H1 (cell line): ENCODE results near the gene RARB. TPM values are rescaled to one million over a fixed set of nuclear protein-coding genes. Genes with fewer than 3 reads are reported as not detected.

Source experiments
- BACH1 ChIP-seq: IDR thresholded peaks from 2 replicates; pipeline ENCODE4 v1.6.1; 2012; ENCODE audit warnings: low read length, improper control_type of control experiment
- RAD21 ChIP-seq, 2 experiments: IDR thresholded peaks in 1 of 2; conservative IDR thresholded peaks in 1 of 2; 2 replicates each; pipeline ENCODE4 v1.6.1; 2011; ENCODE audit warnings: low read depth in 2 of 2, low read length in 2 of 2, improper control_type of control experiment in 1 of 2, inconsistent platforms in 1 of 2, mild to moderate bottlenecking in 1 of 2, moderate library complexity in 1 of 2
- polyA plus RNA-seq, 7 experiments: library from polyadenylated mRNA; depleted of rRNA in 3 of 7; stranded (reverse) in 5 of 7; unstranded in 2 of 7; fragments of >200 nt in 5 of 7; fragments of 200-250 nt in 2 of 7; gene quantifications; 1 replicate in 5 of 7; 2 replicates in 1 of 7; 4 replicates in 1 of 7; pipeline versions ENCODE4 v1.2.1 to v1.2.3, GENCODE V29; 2011 to 2013; ENCODE audit warnings: missing spikeins in 2 of 7, mixed read lengths in 2 of 7
- total RNA-seq: library from RNA; stranded (reverse); fragmentation: NEBNext Ultra II Directional; extraction: Animal tissue kit (Norgen Biotek cat#: 25700); gene quantifications from 2 replicates; pipeline ENCODE4 v1.2.1, GENCODE V29; 2021
- TF ChIP-seq, protein P1 (sequence below): fragments of 300-600 bp; sonication (generic); IDR thresholded peaks from 2 replicates; pipeline ENCODE4 v1.7.1; 2012; ENCODE audit warnings: low read length, moderate library complexity, mild to moderate bottlenecking, inconsistent platforms; ENCODE audit not compliant: insufficient replicate concordance

Gene RARB
- total and polyA plus RNA-seq, 2 of the 8 experiments (the other 6 are each of a cell fraction or from before 2014, with no cell fraction given): 0.15 to 0.22 TPM

GRCh38 chr3:25594007-25594502 lies 166.0 kb downstream of the RARB start (continued):
- TF ChIP-seq, protein P1, sequence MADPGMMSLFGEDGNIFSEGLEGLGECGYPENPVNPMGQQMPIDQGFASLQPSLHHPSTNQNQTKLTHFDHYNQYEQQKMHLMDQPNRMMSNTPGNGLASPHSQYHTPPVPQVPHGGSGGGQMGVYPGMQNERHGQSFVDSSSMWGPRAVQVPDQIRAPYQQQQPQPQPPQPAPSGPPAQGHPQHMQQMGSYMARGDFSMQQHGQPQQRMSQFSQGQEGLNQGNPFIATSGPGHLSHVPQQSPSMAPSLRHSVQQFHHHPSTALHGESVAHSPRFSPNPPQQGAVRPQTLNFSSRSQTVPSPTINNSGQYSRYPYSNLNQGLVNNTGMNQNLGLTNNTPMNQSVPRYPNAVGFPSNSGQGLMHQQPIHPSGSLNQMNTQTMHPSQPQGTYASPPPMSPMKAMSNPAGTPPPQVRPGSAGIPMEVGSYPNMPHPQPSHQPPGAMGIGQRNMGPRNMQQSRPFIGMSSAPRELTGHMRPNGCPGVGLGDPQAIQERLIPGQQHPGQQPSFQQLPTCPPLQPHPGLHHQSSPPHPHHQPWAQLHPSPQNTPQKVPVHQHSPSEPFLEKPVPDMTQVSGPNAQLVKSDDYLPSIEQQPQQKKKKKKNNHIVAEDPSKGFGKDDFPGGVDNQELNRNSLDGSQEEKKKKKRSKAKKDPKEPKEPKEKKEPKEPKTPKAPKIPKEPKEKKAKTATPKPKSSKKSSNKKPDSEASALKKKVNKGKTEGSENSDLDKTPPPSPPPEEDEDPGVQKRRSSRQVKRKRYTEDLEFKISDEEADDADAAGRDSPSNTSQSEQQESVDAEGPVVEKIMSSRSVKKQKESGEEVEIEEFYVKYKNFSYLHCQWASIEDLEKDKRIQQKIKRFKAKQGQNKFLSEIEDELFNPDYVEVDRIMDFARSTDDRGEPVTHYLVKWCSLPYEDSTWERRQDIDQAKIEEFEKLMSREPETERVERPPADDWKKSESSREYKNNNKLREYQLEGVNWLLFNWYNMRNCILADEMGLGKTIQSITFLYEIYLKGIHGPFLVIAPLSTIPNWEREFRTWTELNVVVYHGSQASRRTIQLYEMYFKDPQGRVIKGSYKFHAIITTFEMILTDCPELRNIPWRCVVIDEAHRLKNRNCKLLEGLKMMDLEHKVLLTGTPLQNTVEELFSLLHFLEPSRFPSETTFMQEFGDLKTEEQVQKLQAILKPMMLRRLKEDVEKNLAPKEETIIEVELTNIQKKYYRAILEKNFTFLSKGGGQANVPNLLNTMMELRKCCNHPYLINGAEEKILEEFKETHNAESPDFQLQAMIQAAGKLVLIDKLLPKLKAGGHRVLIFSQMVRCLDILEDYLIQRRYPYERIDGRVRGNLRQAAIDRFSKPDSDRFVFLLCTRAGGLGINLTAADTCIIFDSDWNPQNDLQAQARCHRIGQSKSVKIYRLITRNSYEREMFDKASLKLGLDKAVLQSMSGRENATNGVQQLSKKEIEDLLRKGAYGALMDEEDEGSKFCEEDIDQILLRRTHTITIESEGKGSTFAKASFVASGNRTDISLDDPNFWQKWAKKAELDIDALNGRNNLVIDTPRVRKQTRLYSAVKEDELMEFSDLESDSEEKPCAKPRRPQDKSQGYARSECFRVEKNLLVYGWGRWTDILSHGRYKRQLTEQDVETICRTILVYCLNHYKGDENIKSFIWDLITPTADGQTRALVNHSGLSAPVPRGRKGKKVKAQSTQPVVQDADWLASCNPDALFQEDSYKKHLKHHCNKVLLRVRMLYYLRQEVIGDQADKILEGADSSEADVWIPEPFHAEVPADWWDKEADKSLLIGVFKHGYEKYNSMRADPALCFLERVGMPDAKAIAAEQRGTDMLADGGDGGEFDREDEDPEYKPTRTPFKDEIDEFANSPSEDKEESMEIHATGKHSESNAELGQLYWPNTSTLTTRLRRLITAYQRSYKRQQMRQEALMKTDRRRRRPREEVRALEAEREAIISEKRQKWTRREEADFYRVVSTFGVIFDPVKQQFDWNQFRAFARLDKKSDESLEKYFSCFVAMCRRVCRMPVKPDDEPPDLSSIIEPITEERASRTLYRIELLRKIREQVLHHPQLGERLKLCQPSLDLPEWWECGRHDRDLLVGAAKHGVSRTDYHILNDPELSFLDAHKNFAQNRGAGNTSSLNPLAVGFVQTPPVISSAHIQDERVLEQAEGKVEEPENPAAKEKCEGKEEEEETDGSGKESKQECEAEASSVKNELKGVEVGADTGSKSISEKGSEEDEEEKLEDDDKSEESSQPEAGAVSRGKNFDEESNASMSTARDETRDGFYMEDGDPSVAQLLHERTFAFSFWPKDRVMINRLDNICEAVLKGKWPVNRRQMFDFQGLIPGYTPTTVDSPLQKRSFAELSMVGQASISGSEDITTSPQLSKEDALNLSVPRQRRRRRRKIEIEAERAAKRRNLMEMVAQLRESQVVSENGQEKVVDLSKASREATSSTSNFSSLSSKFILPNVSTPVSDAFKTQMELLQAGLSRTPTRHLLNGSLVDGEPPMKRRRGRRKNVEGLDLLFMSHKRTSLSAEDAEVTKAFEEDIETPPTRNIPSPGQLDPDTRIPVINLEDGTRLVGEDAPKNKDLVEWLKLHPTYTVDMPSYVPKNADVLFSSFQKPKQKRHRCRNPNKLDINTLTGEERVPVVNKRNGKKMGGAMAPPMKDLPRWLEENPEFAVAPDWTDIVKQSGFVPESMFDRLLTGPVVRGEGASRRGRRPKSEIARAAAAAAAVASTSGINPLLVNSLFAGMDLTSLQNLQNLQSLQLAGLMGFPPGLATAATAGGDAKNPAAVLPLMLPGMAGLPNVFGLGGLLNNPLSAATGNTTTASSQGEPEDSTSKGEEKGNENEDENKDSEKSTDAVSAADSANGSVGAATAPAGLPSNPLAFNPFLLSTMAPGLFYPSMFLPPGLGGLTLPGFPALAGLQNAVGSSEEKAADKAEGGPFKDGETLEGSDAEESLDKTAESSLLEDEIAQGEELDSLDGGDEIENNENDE: peak; percentile 29
- TF ChIP-seq RAD21 (IDR thresholded peaks at IDR 0.05 in 1 of 2, conservative IDR thresholded peaks at IDR 0.05 in 1 of 2; ENCODE audit: low read depth in 2 of 2, low read length in 2 of 2) (peak; percentile 66 to 78), BACH1 (no peak)
